Right lobe of liver (tissue), 6 donors: ENCODE results near the gene RNF40. TPM values are rescaled to one million over a fixed set of nuclear protein-coding genes. Genes with fewer than 3 reads are reported as not detected.

Experiments used
- ATAC-seq, 4 donors: fragments of 200-7000 bp; cut with Tn5 transposase; one replicate each; pipeline ENCODE4 v1.9.1; 2020; ENCODE audit warnings: mild to moderate bottlenecking in 4 of 4, moderate library complexity in 4 of 4
- DNase-seq, 3 donors: peaks; one replicate each; pipeline ENCODE4 v3.0.0-alpha.2; 2020
- H3K27ac ChIP-seq, 3 donors: fragments of 200-600 bp; one replicate each; pipeline ENCODE4 v1.8.0; 2022
- H3K27me3 ChIP-seq, 2 donors: fragments of 200-600 bp; one replicate each; pipeline ENCODE4 v1.8.0; 2022
- H3K36me3 ChIP-seq, 4 donors: fragments of 200-600 bp; sonication (generic) in 1 of 4; one replicate each; pipeline versions ENCODE4 v1.5.1 to v1.8.0; 2017 to 2022; ENCODE audit warnings: control low read depth in 1 of 4
- H3K4me1 ChIP-seq, 4 donors: fragments of 200-600 bp; sonication (generic) in 1 of 4; one replicate each; pipeline versions ENCODE4 v1.5.1 to v1.8.0; 2017 to 2022; ENCODE audit warnings: control low read depth in 1 of 4
- H3K4me3 ChIP-seq, 3 donors: fragments of 200-600 bp; one replicate each; pipeline ENCODE4 v1.8.0; 2022
- H3K9me3 ChIP-seq, 4 donors: fragments of 200-600 bp; sonication (generic) in 1 of 4; one replicate each; pipeline versions ENCODE4 v1.5.1 to v1.8.0; 2017 to 2022; ENCODE audit warnings: control low read depth in 1 of 4
- CTCF ChIP-seq, 4 donors: fragments of 200-600 bp in 3 of 4; fragments of 450-650 bp in 1 of 4; IDR thresholded peaks; one replicate each; pipeline versions ENCODE4 v1.5.1 to v1.8.0; 2016 to 2022; ENCODE audit warnings: antibody characterized with exemption in 4 of 4, mild to moderate bottlenecking in 2 of 4
- POLR2A ChIP-seq: fragments of 450-650 bp; IDR thresholded peaks from one replicate; pipeline ENCODE4 v1.6.1; 2017; ENCODE audit warnings: antibody characterized with exemption, mild to moderate bottlenecking
- WGBS: methylation state at CpG from one replicate; pipeline ENCODE4 v1.1.6; 2018; ENCODE audit warnings: low coverage, low lambda C conversion rate; ENCODE audit not compliant: insufficient coverage; ENCODE audit errors: missing lambda C conversion rate; 5-methylcytosine and 5-hydroxymethylcytosine counted together
- intact Hi-C, 2 donors: fragments of 100-400 bp; cut with DNase I; formaldehyde crosslinking; loops; one replicate each; pipeline versions ENCODE4 v1.11.2 to v1.14.1; 2022
- total RNA-seq, 6 experiments: library from RNA; depleted of rRNA in 2 of 6; stranded (reverse); fragments of >200 nt in 2 of 6; fragmentation: NEBNext Ultra II Directional in 3 of 6; extraction: Animal tissue kit (Norgen Biotek cat#: 25700) in 3 of 6; gene quantifications; one replicate each; pipeline versions ENCODE4 v1.1.0 to v1.2.4, GENCODE V29; 2016 to 2023
- donor health status: DM: no; HTN: yes; CAD: no.
- donor health status: DM: no; HTN: no; CAD: no.
- donor health status: DM: no; HTN: no; CAD: no.
- donor health status: DM: no; HTN: yes; CAD: no.
- donor health status: DM: no; HTN: yes; CAD: no.

RNF40 gene
- total RNA-seq, 6 experiments from 2014 or later, result 34.3 to 56.8 (median 46.7) TPM

- ATAC-seq (no peak), DNase-seq (no peak)
- no peak overlapping the region for H3K4me3 ChIP-seq
- intact Hi-C loops, result no loop called here
- H3K4me1 ChIP-seq, result peaks cover 0 to 6% (median 0%) of the 10 kb centered on the region in 4 donors
- H3K27ac ChIP-seq, result no peak overlapping the region
- WGBS, result 95% methylated on average over 9 of the region's 18 CpGs
- TF ChIP-seq POLR2A (no peak), CTCF (IDR thresholded peaks at IDR 0.05) (no peak)
- H3K9me3 ChIP-seq, result no peaks in the 10 kb centered on the region
- no peaks in the 10 kb centered on the region for H3K27me3 ChIP-seq
- H3K36me3 ChIP-seq, result peaks cover 0 to 16% (median 2%) of the 10 kb centered on the region in 4 donors
These were observed 22.1 kb downstream of the RNF40 start for GRCh38 chr16:30784215-30784614.

- Histone ChIP-seq H3K9me3 (no peaks in the 10 kb centered on the region), H3K36me3 (peaks cover 0 to 16% (median 2%) of the 10 kb centered on the region in 4 donors), H3K27me3 (no peaks in the 10 kb centered on the region), H3K4me3 (no peak overlapping the region), H3K4me1 (peaks cover 0 to 6% (median 0%) of the 10 kb centered on the region in 4 donors), H3K27ac (no peak overlapping the region)
- intact Hi-C loops, result no loop called here
- 86% methylated on average over 5 of the region's 7 CpGs for WGBS
- ATAC-seq (no peak), DNase-seq (no peak)
- TF ChIP-seq POLR2A (no peak), CTCF (IDR thresholded peaks at IDR 0.05) (no peak)
These were observed 23.3 kb downstream of the RNF40 start for GRCh38 chr16:30785126-30786106.

GRCh38 chr16:30786115-30786935, 24.2 kb downstream of the RNF40 start:
- 19% methylated on average over 13 of the region's 57 CpGs for WGBS
- Histone ChIP-seq H3K4me3 (peak overlapping the region; percentile 77 to 98 (median 91)), H3K36me3 (peaks cover 0 to 16% (median 2%) of the 10 kb centered on the region in 4 donors), H3K27ac (peak overlapping the region; percentile 66 to 76 (median 73)), H3K9me3 (no peaks in the 10 kb centered on the region), H3K27me3 (no peaks in the 10 kb centered on the region), H3K4me1 (peaks cover 0 to 6% (median 0%) of the 10 kb centered on the region in 4 donors)
- intact Hi-C loops, result no loop called here
- DNase-seq, result peak in 1 of 3 donors; percentile 43
- peak; percentile 63 to 75 (median 68) for ATAC-seq
- TF ChIP-seq POLR2A (no peak), CTCF (IDR thresholded peaks at IDR 0.05) (no peak)

- no peak for TF ChIP-seq POLR2A
- peak within 1 kb of the TSS; percentile 66 to 76 (median 73) for H3K27ac ChIP-seq
- peaks cover 0 to 14% (median 2%) of the 10 kb centered on the region in 4 donors for H3K36me3 ChIP-seq
- peaks cover 0 to 6% (median 0%) of the 10 kb centered on the region in 4 donors for H3K4me1 ChIP-seq
- intact Hi-C loops, result no loop called here
- DNase-seq, result peak; percentile 54 to 73 (median 65)
- WGBS, result 0% methylated on average over 7 of the region's 37 CpGs
- peak within 1 kb of the TSS; percentile 77 to 98 (median 91) for H3K4me3 ChIP-seq
- ATAC-seq, result peak; percentile 81 to 89 (median 84)
- H3K9me3 ChIP-seq, result no peaks in the 10 kb centered on the region
- H3K27me3 ChIP-seq, result no peaks in the 10 kb centered on the region
These were observed 25.0 kb downstream of the RNF40 start, which contains the start of gene ZNF629 for GRCh38 chr16:30786936-30787612. Gene ZNF629, minus strand, starts transcription at chr16:30787205. Its CDS starts 2,723 bp downstream, at chr16:30784482.
